GM21529 (cell line): ENCODE measurements around the gene COX17.

ENCODE experiments used
- ATAC-seq: cut with Tn5 transposase; IDR thresholded peaks from one replicate; pipeline ENCODE4 v1.9.1; 2021; ENCODE audit not compliant: unreplicated experiment

Gene COX17

DNA sequence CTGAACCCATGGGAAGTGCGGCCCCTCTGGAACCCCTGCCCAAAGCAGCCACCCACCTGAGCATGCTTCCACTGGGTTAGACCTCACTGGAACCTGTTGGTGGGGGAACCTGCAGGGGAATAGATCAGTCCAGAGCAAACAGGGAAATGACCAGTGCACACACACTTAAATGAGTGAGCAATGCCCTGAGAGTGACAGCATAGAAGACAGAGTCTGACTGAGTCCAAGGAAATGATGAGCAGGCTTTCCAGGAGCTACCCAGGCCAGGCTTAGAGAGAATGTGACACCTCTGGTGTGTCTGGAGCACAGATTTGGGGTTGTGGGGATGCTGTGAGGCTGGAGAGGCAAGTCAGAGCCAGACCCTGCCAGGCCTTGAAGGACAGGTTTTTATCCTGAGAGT lies 51.0 kb downstream of the COX17 start:
- ATAC-seq, result no peak

DNA sequence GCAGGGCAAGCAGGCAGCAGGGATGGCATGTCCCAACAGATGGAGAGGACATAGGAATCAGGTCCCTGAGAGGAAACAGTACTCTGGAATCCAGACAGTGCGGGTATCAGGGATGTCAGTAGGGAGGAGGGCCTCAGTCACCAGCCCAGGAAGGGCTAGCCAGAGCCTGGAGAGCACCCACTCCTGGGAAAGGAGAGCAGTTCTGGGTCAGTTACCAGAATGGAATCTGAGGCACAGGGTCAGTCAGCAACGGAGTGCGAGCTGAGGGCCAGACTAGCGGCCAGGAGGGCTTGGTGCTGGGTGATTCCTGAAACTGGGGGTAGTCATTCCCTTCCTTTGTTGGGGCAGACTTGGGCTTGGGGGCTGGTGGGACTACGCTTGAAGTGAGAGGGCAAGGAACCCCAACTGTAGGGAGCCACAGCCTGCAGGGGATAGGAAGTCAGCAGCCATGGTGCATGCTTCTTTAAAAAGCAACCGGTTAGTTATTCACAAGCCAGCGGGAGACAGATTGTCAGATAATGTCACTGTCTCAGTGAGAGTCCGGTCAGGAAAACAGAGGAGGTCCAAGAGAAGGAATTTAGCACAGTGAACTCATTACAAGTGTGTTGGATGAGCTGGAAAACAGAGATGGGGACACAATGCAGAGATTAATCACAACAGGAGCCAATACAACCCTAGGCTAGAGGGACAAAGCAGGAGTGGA lies 51.6 kb downstream of the COX17 start:
- no peak for ATAC-seq

GRCh38 chr3:119624002-119624720 lies 53.0 kb downstream of the COX17 start:
- ATAC-seq, result no peak

- ATAC-seq, result no peak
Observed at GRCh38 chr3:119620899-119621298, 56.3 kb downstream of the COX17 start.
